GM21528 (cell line): Measurements from ENCODE around the gene MBD1.
"Not testable (repeated sequence)": the region's sequence is repeated elsewhere in the genome, so short reads cannot be mapped to it uniquely, and the experiment has no call there.

ENCODE experiments used
- ATAC-seq: cut with Tn5 transposase; IDR thresholded peaks from one replicate; pipeline ENCODE4 v1.9.1; 2021; ENCODE audit warnings: mild to moderate bottlenecking, moderate library complexity; ENCODE audit not compliant: unreplicated experiment, low FRiP score

The MBD1 gene

GRCh38 chr18:50297621-50298442 lies 16.5 kb upstream of the MBD1 start:
- peak; percentile 100 for ATAC-seq

DNA sequence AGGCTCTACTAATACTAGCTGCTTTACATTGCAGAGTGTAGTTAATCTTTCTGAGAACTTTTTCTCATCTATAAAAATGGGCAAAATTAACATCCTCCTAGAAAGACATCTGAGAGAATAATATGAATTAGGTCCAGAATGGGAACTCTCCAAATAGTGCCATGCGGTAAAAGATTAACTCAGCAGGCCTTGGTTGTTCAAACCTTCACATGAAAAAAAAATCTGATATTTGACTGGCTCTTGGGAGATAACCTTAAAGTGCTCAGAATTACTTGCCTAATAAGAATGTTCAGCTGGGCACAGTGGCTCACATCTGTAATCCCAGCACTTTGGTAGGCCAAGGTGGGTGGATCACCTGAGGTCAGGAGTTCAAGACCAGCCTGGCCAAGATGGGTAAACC lies 11.7 kb upstream of the MBD1 start:
- no peak for ATAC-seq

DNA sequence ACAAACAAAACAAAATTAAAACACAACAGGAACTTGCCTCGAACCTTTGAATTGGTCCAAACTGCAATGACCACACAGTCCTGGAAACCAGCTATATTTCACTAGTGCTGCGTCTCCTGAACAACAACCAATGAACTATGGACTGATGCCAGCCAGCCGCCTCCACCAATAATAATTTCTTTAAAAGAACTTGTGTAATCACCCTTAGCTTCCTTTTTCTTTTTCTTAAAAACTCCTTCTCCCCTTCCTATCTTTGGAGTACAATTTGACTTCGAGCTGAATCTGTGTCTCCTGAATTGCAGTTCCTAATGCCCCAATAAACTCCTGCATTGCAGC lies 7.8 kb upstream of the MBD1 start:
- no peak for ATAC-seq

- ATAC-seq: not testable (repeated sequence)
Measured at GRCh38 chr18:50288348-50289107, 7.2 kb upstream of the MBD1 start.

DNA sequence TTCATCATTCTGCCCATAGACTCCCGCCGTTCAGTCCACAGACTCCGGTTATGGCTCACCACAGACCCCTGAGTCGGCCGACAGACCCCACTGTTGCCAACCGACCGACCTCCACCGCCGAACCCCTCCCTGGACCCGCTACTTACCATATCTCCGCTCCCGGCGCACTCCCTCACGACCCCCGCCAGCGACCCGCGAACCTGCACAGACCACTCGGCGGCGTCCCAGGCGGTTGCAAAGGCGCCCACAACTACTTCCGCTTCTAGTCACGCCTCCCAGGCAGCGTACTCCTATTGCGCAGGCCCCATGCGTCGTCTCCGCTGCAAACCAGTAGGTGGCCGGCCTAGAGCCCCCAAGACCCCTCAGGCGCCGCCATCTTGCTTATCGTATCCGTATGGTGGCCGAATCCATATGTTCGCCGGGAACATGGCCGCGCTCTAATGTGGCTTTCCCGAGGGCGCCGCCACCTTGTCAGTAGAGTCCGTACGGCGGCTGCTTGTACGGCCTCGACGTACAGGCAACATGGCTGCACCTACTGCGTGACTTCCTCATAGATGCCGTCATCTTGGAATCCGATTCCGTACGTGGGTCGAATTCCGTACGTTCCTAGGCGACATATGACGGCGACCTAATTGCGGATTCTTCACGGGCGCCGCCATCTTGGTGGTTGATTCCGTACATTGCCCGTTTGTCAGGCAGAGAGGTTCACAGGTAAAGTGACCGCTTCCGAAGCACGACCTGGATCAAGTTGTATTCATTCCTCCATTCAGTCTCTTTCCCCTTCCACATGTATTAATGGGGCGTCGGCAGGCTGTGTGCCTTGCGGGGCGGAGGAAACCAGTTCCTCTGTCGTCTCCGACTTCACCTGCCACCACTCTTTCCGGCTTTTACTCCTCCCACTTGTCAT lies 6.4 kb upstream of the MBD1 start, which contains the start of gene CXXC1:
Gene CXXC1 (minus strand): TSS at position 252 of the 907 bp plus-strand sequence. CDS start 103 bp downstream, at position 149.
- peak; percentile 87 for ATAC-seq

GRCh38 chr18:50287028-50287440 lies 5.7 kb upstream of the MBD1 start:
- ATAC-seq: peak; percentile 2

GRCh38 chr18:50286391-50287027 lies 5.2 kb upstream of the MBD1 start:
- no peak for ATAC-seq

DNA sequence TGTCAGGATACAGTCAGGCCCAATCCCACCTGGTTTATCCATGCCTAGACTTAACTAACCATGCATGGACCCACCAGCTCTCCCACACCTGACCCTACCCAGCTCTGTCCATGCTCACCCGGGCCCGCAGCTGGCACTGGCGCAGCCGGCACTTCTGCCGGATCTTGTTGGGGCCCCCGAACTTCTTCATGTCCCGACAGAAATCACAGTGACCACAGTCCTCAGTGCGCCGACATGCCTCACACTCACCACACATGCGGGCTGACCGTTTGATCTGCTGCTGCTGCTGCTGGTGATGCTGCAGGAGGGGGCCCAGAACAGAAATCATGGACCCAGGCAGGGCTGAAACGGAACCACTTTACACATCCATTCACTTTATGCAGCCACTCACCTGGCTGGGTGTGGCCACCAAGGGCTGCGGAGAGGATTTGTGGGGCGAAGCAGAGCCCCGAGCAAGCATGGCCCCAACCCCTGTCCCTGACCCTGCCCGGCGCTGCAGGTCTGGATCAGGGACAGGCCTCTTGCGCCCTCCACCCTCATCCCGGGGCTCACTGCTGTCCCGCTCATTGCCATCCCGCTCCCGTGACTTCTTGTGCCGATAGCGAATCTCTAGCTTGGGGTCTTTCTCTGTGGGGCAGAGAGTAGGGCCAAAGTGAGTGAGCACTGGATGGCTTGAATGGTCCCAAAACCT lies 4.5 kb upstream of the MBD1 start:
- no peak for ATAC-seq

DNA sequence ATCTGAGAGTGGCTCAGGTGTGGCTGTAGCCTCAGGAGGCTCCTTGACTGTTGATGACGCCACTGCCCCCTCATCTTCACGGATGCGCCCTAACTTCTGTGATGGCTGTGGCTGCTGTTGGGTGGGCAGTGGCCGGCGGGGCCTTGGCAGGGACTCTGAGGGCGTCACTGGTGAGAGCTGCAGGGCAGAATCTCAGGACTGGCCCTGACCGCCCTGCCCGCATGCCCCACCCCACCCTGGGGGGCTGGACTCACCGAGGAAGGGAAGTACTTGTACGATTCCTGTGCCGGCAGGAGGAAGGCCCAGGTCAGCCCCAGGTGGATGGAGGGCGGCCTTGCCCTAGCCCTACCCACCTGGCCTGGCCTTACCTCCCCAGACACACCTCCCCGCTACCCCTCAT lies 3.7 kb upstream of the MBD1 start:
- ATAC-seq: no peak

DNA sequence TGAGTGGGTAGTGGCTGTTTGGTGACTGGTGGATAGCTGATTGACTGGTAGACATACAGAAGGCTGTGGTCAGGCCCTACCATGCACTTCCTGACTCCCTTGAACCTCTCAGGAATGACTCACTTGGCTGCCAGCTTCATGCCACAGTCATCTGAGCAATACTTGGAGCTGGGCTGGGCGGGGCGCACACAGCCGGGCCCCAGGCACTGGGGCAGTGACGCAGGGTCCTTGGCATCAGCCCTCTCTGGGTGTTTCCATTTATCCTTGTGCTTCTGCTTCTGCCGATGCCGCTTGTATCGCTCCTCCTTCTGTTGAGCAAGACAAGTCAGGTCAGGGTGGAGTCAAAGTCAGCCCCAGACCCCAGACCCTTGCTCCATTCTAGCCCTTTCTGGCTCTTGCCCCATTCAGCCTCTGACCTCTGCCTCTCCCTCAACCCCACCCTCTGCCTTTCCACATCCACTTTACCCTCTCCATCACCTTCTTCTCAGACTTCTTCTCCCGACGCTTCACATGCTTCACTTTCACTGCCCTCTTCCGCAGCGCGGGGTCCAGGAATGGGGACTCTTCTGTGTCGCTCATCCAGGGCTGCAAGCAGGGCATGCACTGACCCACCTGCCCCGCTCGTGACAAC lies 3.0 kb upstream of the MBD1 start:
- ATAC-seq: no peak

GRCh38 chr18:50283469-50284209 lies 2.3 kb upstream of the MBD1 start:
- no peak for ATAC-seq

DNA sequence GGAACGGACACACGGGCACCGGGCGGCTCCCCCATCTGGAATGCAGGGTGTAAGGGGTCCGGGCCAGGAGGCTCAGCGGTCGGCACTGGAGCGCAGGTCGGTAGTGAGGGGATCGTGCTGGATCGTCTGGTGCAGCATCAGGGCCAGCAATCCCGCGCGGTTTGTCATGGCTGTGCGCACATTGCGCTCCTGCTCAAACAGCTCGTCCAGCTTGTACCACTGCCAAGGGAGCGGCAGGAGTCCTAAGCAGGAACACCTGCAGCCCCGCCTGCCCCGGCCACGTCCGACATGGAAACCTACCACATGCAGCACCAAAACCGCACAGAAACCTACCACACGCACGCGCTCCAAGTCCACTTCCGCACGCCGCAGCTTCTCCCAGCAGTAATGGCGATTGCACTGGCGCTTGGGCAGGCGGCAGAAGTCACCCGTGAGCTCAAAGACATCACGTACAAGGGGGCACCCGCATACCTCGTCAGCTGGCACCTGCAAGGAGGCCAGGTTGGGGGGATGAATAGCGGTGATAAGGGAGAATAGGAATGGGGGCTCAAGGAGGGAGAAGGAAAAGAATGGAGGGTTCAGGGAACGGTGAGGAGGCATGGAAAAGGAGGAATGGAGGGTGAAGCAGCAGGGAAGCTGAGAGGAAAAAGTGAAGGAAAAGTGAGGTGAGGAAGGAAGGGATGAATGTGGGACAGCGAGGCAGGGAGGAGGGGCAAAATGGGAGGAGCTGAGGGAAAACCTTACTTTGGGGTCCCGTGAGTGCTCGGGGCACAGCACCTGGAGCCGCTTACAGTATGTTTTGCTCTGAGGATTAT lies 1.4 kb upstream of the MBD1 start:
- no peak for ATAC-seq

DNA sequence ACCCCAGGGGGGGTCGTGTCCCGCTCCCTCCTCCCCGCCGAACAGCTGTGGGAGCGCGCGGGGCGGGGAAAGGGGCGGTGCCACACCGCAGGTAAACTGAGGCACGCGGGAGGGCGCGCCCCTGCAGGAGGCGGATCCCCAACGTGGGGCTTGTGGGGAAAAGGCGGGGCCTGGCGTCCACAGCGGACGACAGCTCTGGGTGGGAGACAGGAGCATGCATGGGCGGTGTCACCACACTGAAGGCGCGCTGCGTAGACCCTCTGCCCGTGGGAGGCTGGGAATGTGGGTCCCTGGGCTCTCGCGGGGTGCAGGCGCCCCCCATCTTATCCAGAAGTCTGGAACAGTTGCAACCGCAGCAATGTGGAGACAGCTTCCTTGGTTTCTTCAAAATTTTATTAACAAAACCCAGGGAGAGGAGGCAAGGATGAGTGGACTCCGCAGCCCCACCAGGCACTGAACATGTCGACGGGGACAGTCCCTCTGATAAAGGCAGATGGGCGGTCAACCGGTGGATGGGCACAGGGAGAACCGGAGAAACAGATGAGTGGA lies 723 bp upstream of the MBD1 start:
- ATAC-seq: peak; percentile 4

GRCh38 chr18:50280707-50281294 lies 522 bp downstream of the MBD1 start:
- ATAC-seq: no peak

DNA sequence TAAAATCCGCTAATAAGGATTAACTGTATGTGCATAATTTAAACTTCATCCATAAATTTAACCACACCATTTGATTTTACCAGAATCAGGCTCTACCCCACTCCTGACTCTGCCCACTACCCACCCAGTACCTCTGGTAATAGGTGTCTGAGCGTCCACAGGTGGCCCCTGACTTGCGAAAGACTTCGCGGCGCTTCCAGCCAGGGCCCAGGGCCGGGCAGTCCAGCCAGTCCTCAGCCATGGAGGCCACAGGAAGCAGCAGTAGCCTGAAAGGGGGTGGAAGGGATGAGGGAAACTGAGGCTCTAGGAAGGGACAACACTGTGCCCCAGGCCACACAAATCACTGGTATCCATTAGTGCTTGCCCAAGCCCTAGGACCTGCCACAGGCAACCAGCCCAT lies 1.6 kb downstream of the MBD1 start:
- ATAC-seq: no peak

DNA sequence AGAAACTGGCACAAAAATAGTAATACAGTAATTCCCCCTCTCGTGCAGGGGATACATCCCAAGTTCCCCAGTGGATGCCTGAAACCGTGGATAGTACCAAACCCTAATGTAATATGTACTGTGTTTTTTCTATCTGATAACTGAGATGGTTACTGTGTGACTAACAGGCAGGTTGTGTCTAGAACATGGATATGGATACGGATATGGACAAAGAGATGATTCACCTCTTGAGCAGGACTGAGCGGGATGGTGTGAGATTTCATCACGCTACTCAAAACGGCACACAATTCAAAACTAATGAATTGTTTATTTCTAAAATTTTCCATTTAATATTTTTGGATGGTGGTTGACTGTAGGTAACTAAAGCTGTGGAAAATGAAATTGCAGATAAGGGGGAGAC lies 3.4 kb downstream of the MBD1 start:
- no peak for ATAC-seq

DNA sequence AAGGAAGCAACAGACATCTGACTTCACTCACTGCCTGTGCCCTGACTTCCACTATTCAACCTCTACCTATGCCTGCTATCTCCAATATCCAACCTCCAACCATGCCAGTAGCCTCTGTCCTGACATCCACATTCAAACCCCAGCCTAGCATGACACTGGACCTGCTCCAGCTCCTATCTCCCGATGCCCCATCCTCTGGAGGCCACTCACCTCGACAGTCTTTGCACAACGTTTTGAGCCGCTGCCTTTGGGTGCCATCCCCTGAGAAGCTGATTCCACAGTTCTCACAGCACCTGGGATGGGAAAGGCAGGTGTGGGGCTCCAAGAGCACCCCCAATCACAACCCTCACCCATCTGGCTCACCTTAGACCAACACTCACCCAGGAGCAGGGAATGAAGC lies 4.9 kb downstream of the MBD1 start:
- ATAC-seq: no peak
